Natural killer cell (primary cell): Measurements from ENCODE around the gene SLC13A5. TPM values are rescaled to one million over a fixed set of nuclear protein-coding genes. Genes with fewer than 3 reads are reported as not detected.

Experiments
- ATAC-seq, 3 donors: fragments of 150-1000 bp in 2 of 3; fragments of 200-7000 bp in 1 of 3; cut with Tn5 transposase; 1 replicate in 1 of 3; 2 replicates in 2 of 3; pipeline ENCODE4 v1.10.0; 2021; ENCODE audit warnings: mild to moderate bottlenecking in 2 of 3, moderate library complexity in 2 of 3
- DNase-seq, 2 donors: peaks; one replicate each; pipeline versions ENCODE4 v3.0.0 to v3.0.0-alpha.2; 2013 to 2021; ENCODE audit warnings: mixed read lengths in 1 of 2
- H3K27ac ChIP-seq: one replicate; pipeline ENCODE4 v1.5.1; 2013; ENCODE audit warnings: mild to moderate bottlenecking, low read length
- H3K27me3 ChIP-seq: one replicate; pipeline ENCODE4 v1.6.1; 2013; ENCODE audit warnings: low read length; ENCODE audit not compliant: control insufficient read depth, insufficient read depth
- H3K36me3 ChIP-seq: one replicate; pipeline ENCODE4 v1.6.1; 2013; ENCODE audit warnings: low read length; ENCODE audit not compliant: control insufficient read depth, insufficient read depth
- H3K4me1 ChIP-seq: one replicate; pipeline ENCODE4 v1.6.1; 2013; ENCODE audit warnings: low read length; ENCODE audit not compliant: control insufficient read depth, insufficient read depth
- H3K4me3 ChIP-seq: one replicate; pipeline ENCODE4 v1.5.1; 2013; ENCODE audit warnings: low read length
- H3K9me3 ChIP-seq: one replicate; pipeline ENCODE4 v1.6.1; 2013; ENCODE audit warnings: low read length; ENCODE audit not compliant: control insufficient read depth, insufficient read depth
- H3K27ac Mint-ChIP-seq, 2 donors: one replicate each; pipeline ENCODE4 v1.8.0; 2022; ENCODE audit warnings: mild to moderate bottlenecking in 2 of 2, mixed read lengths in 2 of 2, moderate library complexity in 1 of 2
- H3K27me3 Mint-ChIP-seq, 2 donors: one replicate each; pipeline ENCODE4 v1.8.0; 2022; ENCODE audit warnings: low read depth in 2 of 2, mixed read lengths in 2 of 2
- H3K36me3 Mint-ChIP-seq: one replicate; pipeline ENCODE4 v1.8.0; 2022; ENCODE audit warnings: mixed read lengths
- H3K4me1 Mint-ChIP-seq, 2 donors: one replicate each; pipeline ENCODE4 v1.8.0; 2022; ENCODE audit warnings: mixed read lengths in 2 of 2
- H3K4me3 Mint-ChIP-seq: one replicate; pipeline ENCODE4 v1.8.0; 2022; ENCODE audit warnings: mild to moderate bottlenecking, moderate library complexity, mixed read lengths
- H3K9me3 Mint-ChIP-seq, 2 donors: one replicate each; pipeline ENCODE4 v1.8.0; 2022; ENCODE audit warnings: mixed read lengths in 2 of 2
- WGBS: methylation state at CpG from one replicate; pipeline ENCODE4 v1.1.7; 2013; ENCODE audit warnings: missing lambda C conversion rate; ENCODE audit not compliant: insufficient coverage; 5-methylcytosine and 5-hydroxymethylcytosine counted together
- intact Hi-C: fragments of 100-400 bp; cut with micrococcal nuclease; formaldehyde crosslinking; loops from one replicate; pipeline ENCODE4 v1.14.2; 2022
- total RNA-seq, 4 donors: library from RNA; stranded (reverse); fragments of 120-200 nt in 1 of 4; gene quantifications; one replicate each; pipeline versions ENCODE4 v1.2.3 to v1.2.4, GENCODE V29; 2013 to 2022
- TF ChIP-seq, protein P1 (sequence below): fragments of 200-600 bp; IDR thresholded peaks from one replicate; pipeline ENCODE4 v1.8.0; 2022; ENCODE audit warnings: antibody characterized with exemption

The SLC13A5 gene
- total RNA-seq, 3 donors from 2014 or later (not counting 1 experiment from before 2014, with no cell fraction given): not detected

DNA sequence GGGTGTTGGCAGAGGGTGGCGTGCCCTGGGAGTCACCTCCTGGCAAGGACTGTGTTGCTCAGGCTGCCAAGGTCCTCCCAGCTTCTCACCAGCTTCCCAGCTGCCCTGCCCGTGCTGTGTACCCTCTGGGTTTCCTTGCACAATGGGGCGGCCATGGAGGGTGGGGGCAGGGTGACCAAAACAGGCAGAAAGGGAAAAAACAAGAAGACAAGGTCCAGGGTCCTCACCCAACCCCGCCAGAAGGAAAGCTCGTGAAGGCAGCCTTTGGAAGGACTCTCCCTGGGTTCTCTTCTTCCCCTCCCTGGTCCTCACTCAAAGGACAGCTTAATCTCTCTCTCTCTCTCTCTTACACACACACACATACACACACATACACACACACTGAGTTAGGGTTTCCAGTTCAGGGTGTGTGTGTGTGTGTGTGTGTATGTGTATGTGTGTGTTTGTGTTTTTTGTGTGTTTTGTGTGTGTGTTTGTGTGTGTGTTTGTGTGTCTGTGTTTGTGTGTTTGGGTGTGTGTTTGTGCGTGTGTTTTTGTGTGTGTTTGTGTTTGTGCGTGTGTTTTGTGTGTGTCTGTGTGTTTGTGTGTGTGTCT, 2.0 kb downstream of the SLC13A5 start:
- Mint-ChIP-seq H3K9me3 (no peaks in the 10 kb centered on the region), H3K36me3 (no peaks in the 10 kb centered on the region), H3K27ac (no peak overlapping the region), H3K27me3 (peaks cover 41 to 54% of the 10 kb centered on the region in 2 donors), H3K4me3 (no peak overlapping the region), H3K4me1 (peaks cover 0 to 21% of the 10 kb centered on the region in 2 donors)
- WGBS: 68% methylated on average over 7 of the region's 7 CpGs
- H3K9me3 ChIP-seq: no peaks in the 10 kb centered on the region
- H3K27me3 ChIP-seq: peaks cover 13% of the 10 kb centered on the region
- H3K27ac ChIP-seq: no peak overlapping the region
- no peak overlapping the region for H3K4me3 ChIP-seq
- no peaks in the 10 kb centered on the region for H3K36me3 ChIP-seq
- TF ChIP-seq, protein P1, sequence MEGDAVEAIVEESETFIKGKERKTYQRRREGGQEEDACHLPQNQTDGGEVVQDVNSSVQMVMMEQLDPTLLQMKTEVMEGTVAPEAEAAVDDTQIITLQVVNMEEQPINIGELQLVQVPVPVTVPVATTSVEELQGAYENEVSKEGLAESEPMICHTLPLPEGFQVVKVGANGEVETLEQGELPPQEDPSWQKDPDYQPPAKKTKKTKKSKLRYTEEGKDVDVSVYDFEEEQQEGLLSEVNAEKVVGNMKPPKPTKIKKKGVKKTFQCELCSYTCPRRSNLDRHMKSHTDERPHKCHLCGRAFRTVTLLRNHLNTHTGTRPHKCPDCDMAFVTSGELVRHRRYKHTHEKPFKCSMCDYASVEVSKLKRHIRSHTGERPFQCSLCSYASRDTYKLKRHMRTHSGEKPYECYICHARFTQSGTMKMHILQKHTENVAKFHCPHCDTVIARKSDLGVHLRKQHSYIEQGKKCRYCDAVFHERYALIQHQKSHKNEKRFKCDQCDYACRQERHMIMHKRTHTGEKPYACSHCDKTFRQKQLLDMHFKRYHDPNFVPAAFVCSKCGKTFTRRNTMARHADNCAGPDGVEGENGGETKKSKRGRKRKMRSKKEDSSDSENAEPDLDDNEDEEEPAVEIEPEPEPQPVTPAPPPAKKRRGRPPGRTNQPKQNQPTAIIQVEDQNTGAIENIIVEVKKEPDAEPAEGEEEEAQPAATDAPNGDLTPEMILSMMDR: no peak
- peaks cover 21% of the 10 kb centered on the region for H3K4me1 ChIP-seq
- DNase-seq: no peak
- ATAC-seq: no peak
- intact Hi-C loops: no loop called here

- TF ChIP-seq, protein P1: no peak
- Mint-ChIP-seq H3K9me3 (no peaks in the 10 kb centered on the region), H3K27me3 (peaks cover 33 to 48% of the 10 kb centered on the region in 2 donors), H3K27ac (no peak overlapping the region), H3K4me3 (no peak overlapping the region), H3K36me3 (no peaks in the 10 kb centered on the region), H3K4me1 (peaks cover 0 to 21% of the 10 kb centered on the region in 2 donors)
- H3K4me1 ChIP-seq: peaks cover 21% of the 10 kb centered on the region
- DNase-seq: no peak
- no peak for ATAC-seq
- H3K9me3 ChIP-seq: no peaks in the 10 kb centered on the region
- H3K27me3 ChIP-seq: peaks cover 13% of the 10 kb centered on the region
- H3K4me3 ChIP-seq: no peak overlapping the region
- intact Hi-C loops: no loop called here
- 92% methylated on average over 11 of the region's 11 CpGs for WGBS
- no peak overlapping the region for H3K27ac ChIP-seq
- H3K36me3 ChIP-seq: no peaks in the 10 kb centered on the region
These were observed 2.9 kb downstream of the SLC13A5 start for GRCh38 chr17:6710317-6710716.

DNA sequence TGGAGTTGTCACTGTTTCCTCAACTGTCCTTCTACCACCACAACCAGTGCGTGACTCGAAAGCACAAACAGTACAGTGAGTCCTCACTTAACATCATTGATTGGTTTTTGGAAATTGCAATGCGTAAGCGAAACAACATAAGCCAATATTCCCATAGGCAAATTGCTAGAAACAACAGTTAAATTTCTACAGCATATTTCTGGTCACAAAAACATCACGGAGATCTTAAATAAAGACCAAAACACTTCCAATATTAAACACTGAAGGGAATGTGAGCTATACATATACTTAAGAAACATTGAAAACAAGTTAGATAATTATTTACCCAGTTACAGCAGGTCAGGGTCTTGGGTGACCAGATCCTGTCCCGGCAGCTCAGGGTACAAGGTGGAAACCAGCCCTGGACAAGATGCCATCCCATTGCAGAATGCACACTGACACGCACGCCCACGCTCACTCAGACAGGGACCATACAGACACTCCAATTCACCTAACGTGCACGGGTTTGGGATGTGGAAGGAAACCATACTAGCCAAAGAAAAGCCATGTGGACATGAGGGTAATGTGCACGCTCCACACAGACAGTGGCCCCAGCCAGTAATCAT, 4.7 kb downstream of the SLC13A5 start:
- Histone ChIP-seq H3K4me1 (peaks cover 14% of the 10 kb centered on the region), H3K27ac (no peak overlapping the region), H3K27me3 (peaks cover 11% of the 10 kb centered on the region), H3K9me3 (no peaks in the 10 kb centered on the region), H3K4me3 (no peak overlapping the region), H3K36me3 (no peaks in the 10 kb centered on the region)
- ATAC-seq (no peak), DNase-seq (no peak)
- Mint-ChIP-seq H3K27me3 (peaks cover 24 to 38% of the 10 kb centered on the region in 2 donors), H3K4me1 (peaks cover 0 to 12% of the 10 kb centered on the region in 2 donors), H3K4me3 (no peak overlapping the region), H3K27ac (no peak overlapping the region), H3K36me3 (no peaks in the 10 kb centered on the region), H3K9me3 (no peaks in the 10 kb centered on the region)
- WGBS: 92% methylated on average over 11 of the region's 12 CpGs
- intact Hi-C loops: no loop called here
- TF ChIP-seq, protein P1: no peak
